Measurements from ENCODE around the gene RBM17.
A peak's percentile ranks its signal among the peaks of the same experiment; 100 is the strongest.

RBM17 gene

DNA sequence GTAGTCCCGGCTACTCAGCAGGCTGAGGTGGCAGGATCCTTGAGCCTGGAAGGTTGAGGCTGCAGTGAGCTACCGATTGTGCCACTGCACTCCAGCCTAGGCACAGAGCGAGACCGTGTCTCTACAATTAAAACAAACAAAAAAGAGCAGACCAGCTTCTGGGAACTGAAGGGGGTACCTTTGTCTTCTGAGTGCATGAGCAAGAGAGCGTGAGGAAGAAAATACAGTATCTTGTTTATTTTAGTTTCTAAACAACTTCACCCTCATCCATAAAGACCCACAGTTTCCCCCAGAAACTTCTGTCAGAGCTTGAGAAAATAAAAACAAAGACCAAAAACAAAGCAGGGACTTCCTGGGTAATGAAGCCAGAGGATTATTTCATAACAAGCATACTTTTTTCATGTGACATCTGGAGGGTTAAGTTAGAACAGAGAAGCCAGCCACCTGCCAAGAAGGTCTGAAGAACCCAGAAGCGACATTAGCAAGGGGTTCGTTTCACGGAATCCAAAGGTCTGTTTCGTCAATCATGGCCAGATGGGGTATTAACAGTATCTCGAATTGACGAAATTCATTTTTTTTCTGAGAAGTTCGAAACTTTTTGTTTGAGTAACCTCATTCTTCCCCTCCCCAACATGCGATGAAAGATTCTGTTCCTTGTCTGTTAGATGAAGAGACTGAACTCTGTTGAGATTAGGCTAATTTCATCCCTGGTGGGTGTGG is 16.5 kb upstream of the RBM17 start:
- DNase-seq (ENCODE audit: low read depth in 1 of 2, low spot score in 1 of 2): no peak
- no peak for TF ChIP-seq GABPA (IDR thresholded peaks at IDR 0.05; ENCODE audit: low read depth)
- no peak for TF ChIP-seq SPI1 (IDR thresholded peaks at IDR 0.05; ENCODE audit: borderline replicate concordance, low read depth)
- no peak for TF ChIP-seq POLR2AphosphoS5 (IDR thresholded peaks at IDR 0.05; ENCODE audit: low read depth)
- TF ChIP-seq, protein P1, sequence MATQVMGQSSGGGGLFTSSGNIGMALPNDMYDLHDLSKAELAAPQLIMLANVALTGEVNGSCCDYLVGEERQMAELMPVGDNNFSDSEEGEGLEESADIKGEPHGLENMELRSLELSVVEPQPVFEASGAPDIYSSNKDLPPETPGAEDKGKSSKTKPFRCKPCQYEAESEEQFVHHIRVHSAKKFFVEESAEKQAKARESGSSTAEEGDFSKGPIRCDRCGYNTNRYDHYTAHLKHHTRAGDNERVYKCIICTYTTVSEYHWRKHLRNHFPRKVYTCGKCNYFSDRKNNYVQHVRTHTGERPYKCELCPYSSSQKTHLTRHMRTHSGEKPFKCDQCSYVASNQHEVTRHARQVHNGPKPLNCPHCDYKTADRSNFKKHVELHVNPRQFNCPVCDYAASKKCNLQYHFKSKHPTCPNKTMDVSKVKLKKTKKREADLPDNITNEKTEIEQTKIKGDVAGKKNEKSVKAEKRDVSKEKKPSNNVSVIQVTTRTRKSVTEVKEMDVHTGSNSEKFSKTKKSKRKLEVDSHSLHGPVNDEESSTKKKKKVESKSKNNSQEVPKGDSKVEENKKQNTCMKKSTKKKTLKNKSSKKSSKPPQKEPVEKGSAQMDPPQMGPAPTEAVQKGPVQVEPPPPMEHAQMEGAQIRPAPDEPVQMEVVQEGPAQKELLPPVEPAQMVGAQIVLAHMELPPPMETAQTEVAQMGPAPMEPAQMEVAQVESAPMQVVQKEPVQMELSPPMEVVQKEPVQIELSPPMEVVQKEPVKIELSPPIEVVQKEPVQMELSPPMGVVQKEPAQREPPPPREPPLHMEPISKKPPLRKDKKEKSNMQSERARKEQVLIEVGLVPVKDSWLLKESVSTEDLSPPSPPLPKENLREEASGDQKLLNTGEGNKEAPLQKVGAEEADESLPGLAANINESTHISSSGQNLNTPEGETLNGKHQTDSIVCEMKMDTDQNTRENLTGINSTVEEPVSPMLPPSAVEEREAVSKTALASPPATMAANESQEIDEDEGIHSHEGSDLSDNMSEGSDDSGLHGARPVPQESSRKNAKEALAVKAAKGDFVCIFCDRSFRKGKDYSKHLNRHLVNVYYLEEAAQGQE (IDR thresholded peaks at IDR 0.05; ENCODE audit: insufficient replicate concordance, low read depth): no peak
- TF ChIP-seq, protein P2, sequence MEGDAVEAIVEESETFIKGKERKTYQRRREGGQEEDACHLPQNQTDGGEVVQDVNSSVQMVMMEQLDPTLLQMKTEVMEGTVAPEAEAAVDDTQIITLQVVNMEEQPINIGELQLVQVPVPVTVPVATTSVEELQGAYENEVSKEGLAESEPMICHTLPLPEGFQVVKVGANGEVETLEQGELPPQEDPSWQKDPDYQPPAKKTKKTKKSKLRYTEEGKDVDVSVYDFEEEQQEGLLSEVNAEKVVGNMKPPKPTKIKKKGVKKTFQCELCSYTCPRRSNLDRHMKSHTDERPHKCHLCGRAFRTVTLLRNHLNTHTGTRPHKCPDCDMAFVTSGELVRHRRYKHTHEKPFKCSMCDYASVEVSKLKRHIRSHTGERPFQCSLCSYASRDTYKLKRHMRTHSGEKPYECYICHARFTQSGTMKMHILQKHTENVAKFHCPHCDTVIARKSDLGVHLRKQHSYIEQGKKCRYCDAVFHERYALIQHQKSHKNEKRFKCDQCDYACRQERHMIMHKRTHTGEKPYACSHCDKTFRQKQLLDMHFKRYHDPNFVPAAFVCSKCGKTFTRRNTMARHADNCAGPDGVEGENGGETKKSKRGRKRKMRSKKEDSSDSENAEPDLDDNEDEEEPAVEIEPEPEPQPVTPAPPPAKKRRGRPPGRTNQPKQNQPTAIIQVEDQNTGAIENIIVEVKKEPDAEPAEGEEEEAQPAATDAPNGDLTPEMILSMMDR (IDR thresholded peaks at IDR 0.05; ENCODE audit: insufficient read depth, low read length): no peak
- Histone ChIP-seq H3K4me3 (replicated peaks; ENCODE audit: insufficient read depth, low read length) (no peak overlapping the region), H3K27ac (replicated peaks) (peak overlapping the region; percentile 52), H3K27me3 (ENCODE audit: insufficient read depth, poor library complexity, severe bottlenecking) (no peaks in the 10 kb centered on the region)

DNA sequence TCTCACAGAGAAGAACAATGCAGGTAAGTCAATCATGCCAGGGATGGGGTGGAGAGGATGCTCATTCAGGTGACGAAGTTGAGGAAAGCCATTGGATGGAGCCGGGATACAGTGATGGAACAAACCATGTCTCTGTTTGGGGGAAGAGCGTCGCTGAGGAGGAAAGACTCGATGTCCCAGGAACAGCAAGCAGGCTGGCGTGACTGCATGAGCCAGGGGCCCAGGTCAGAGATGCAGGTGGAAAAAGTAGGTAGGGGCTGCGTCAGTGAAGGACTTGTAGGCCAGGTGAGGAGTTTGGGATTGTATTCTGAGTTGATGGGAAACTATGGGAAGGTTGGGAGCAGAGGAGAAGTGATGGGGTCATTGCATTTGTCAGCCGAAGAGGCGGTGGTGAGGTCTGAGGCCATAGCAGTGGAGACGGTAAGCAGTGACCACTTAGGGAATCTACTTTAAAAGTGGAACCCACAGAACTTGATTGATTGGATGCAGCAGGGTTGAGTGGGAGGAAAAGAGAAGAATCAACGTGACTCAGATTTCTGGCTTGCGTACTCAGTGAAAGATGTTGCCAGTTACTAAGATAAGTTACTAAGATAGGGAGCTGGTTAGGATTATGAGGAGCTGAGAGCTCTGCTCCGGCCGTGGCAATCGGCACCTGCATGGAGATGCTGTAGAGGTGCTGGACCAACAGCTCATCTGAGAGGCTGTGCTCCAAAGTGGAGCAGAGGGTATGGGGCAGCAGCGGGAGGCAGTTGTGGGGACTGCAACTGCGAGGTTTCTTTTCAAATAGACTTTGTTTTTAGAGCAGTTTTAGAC is 14.1 kb upstream of the RBM17 start:
- TF ChIP-seq, protein P2 (IDR thresholded peaks at IDR 0.05; ENCODE audit: insufficient read depth, low read length): no peak
- TF ChIP-seq SPI1 (IDR thresholded peaks at IDR 0.05; ENCODE audit: borderline replicate concordance, low read depth) (no peak), POLR2AphosphoS5 (IDR thresholded peaks at IDR 0.05; ENCODE audit: low read depth) (no peak)
- DNase-seq (ENCODE audit: low read depth in 1 of 2, low spot score in 1 of 2): no peak
- H3K27me3 ChIP-seq (ENCODE audit: insufficient read depth, poor library complexity, severe bottlenecking): no peaks in the 10 kb centered on the region
- no peak overlapping the region for H3K4me3 ChIP-seq (replicated peaks; ENCODE audit: insufficient read depth, low read length)
- H3K27ac ChIP-seq (replicated peaks): no peak overlapping the region

DNA sequence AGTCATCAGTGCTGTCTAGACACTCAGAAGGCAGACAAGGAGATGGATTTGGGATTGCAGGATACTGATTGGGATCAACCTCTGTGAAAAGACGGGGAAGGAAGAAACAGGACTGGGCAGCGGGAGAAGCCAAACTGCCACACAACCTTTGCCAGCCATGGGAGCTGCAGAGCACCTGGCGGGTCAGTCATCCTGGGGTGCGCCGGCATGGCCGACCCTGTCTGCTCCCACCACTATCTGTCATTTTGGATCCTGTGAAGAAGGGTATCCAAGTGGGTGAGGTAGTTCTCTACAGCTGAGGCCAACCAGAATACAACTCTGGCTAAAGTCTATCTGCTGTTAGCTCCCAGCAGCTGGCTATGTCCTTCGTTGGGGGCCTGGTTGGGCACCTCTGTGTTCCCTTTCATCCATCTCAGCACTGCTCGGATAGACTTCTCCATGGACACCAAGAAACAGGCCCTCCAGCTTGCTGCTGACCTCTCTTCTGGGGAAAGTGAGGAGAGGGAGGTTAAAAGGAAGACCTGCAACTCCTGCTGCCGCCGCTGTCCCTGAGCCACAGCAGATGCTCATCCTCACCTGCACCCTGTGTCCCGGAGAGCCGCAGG is 11.7 kb upstream of the RBM17 start:
- no peak for DNase-seq (ENCODE audit: low read depth in 1 of 2, low spot score in 1 of 2)
- no peaks in the 10 kb centered on the region for H3K27me3 ChIP-seq (ENCODE audit: insufficient read depth, poor library complexity, severe bottlenecking)
- no peak overlapping the region for H3K4me3 ChIP-seq (replicated peaks; ENCODE audit: insufficient read depth, low read length)
- no peak for TF ChIP-seq GABPA (IDR thresholded peaks at IDR 0.05; ENCODE audit: low read depth)
- TF ChIP-seq, protein P1 (IDR thresholded peaks at IDR 0.05; ENCODE audit: insufficient replicate concordance, low read depth): no peak
- no peak for TF ChIP-seq SPI1 (IDR thresholded peaks at IDR 0.05; ENCODE audit: borderline replicate concordance, low read depth)
- TF ChIP-seq, protein P2 (IDR thresholded peaks at IDR 0.05; ENCODE audit: insufficient read depth, low read length): no peak
- TF ChIP-seq POLR2AphosphoS5 (IDR thresholded peaks at IDR 0.05; ENCODE audit: low read depth): no peak
- H3K27ac ChIP-seq (replicated peaks): no peak overlapping the region

Measured in HL-60 (cell line).